GM18498 (cell line): ENCODE data around the gene FAM167B.
"Not testable (repeated sequence)": the region's sequence is repeated elsewhere in the genome, so short reads cannot be mapped to it uniquely, and the experiment has no call there.

ENCODE experiments used
- ATAC-seq: cut with Tn5 transposase; IDR thresholded peaks from one replicate; pipeline ENCODE4 v1.9.1; 2021; ENCODE audit warnings: mild to moderate bottlenecking, moderate library complexity; ENCODE audit not compliant: unreplicated experiment

The FAM167B gene

GRCh38 chr1:32291708-32292538 lies 44.9 kb downstream of the FAM167B start, which contains the start of gene HDAC1:
Gene HDAC1 (plus strand): TSS chr1:32292083. CDS start chr1:32292170, 87 bp downstream.
- ATAC-seq, result peak; percentile 98

DNA sequence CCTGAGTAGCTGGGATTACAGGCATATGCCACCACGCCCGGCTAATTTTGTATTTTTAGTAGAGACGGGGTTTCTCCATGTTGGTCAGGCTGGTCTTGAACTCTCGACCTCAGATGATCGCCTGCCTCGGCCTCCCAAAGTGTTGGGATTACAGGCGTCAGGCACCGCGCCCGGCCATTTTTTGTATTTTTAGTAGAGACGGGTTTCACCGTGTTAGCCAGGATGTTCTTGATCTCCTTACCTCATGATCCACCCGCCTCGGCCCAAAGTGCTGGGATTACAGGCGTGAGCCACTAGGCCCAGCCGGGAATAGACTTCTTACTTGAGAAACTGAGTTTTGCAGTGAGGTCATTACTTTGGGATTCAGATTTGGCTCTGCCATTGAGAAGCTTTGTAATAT lies 51.2 kb downstream of the FAM167B start:
- not testable (repeated sequence) for ATAC-seq
